Measurements from ENCODE around the gene BTBD9. TPM values are rescaled to one million over a fixed set of nuclear protein-coding genes. Genes with fewer than 3 reads are reported as not detected.

Gene BTBD9
- total and polyA plus RNA-seq, 9 of the 15 experiments (the other 6 are each of a cell fraction or from before 2014, with no cell fraction given), result 0.08 to 1.6 (median 0.58) TPM

- DNase-seq (ENCODE audit: extremely low read depth in 1 of 4, low spot score in 3 of 4) (no peak), ATAC-seq (no peak), FAIRE-seq (no peak)
- H2AFZ ChIP-seq (ENCODE audit: low read depth, low read length), result no peak overlapping the region
- no peak overlapping the region for H3K4me3 ChIP-seq
- CTCF ChIA-PET (ENCODE audit: low intra/inter-chr PET ratio), result no interaction called here
- H3K4me2 ChIP-seq (ENCODE audit: insufficient read depth, low read length), result no peak overlapping the region
- H3K9me3 ChIP-seq (replicated peaks; ENCODE audit: control insufficient read depth, insufficient read depth, low read depth, low read length), result no peaks in the 10 kb centered on the region
- intact Hi-C loops (cut with micrococcal nuclease) (loop anchor here (5.0 to 10.0 kb wide), 2 partner anchors 77 to 471 kb away; no protein-coding TSS in a partner anchor), in situ Hi-C loops (cut with MboI) (loop anchor here (25.0 kb wide), 3 partner anchors 783 to 1483 kb away; partner anchors contain the start of genes FGD2 and RNF8)
- no peak for TF ChIP-seq FOXO4 (CRISPR knock-in tag; IDR thresholded peaks at IDR 0.05)
- no peak for TF ChIP-seq CREM (IDR thresholded peaks at IDR 0.05; ENCODE audit: low read depth)
- TF ChIP-seq KHSRP (IDR thresholded peaks at IDR 0.05), result no peak
- no peak for TF ChIP-seq GMEB1 (CRISPR knock-in tag; IDR thresholded peaks at IDR 0.05)
- TF ChIP-seq ZNF143 (CRISPR knock-in tag; IDR thresholded peaks at IDR 0.05), result no peak
- TF ChIP-seq UBTF (IDR thresholded peaks at IDR 0.05; ENCODE audit: borderline replicate concordance in 1 of 2, low read depth in 2 of 2, low read length in 2 of 2), result no peak
- no peak for TF ChIP-seq RAD51 (IDR thresholded peaks at IDR 0.05; ENCODE audit: borderline replicate concordance, low read depth)
- TF ChIP-seq POLR2G (IDR thresholded peaks at IDR 0.05; ENCODE audit: low read depth, low read length), result no peak
- TF ChIP-seq EGR1 (conservative IDR thresholded peaks at IDR 0.05), result no peak
- no peak for TF ChIP-seq ZNF398 (CRISPR knock-in tag; IDR thresholded peaks at IDR 0.05)
- POLR2A ChIA-PET, result no interaction called here
- no peak overlapping the region for H3K27ac ChIP-seq (ENCODE audit: extremely low read depth, low read depth, low read length)
- H3K4me1 ChIP-seq (replicated peaks in 1 of 2; ENCODE audit: control insufficient read depth in 2 of 2, insufficient read depth in 2 of 2, low read length in 2 of 2), result no peaks in the 10 kb centered on the region
- no peak overlapping the region for H3K9ac ChIP-seq (ENCODE audit: insufficient read depth in 1 of 2, low read depth in 2 of 2, low read length in 2 of 2)
- WGBS (ENCODE audit: insufficient coverage, low coverage, missing lambda C conversion rate), result 0% methylated on average over 5 of the region's 5 CpGs
- no TSS peak for BruUV-seq (replicated peaks)
- no peaks in the 10 kb centered on the region for H4K20me1 ChIP-seq (replicated peaks; ENCODE audit: control insufficient read depth, insufficient read depth, low read length)
- no peaks in the 10 kb centered on the region for H3K79me2 ChIP-seq (ENCODE audit: control insufficient read depth, insufficient read depth, low read length)
- H3K9me1 ChIP-seq (ENCODE audit: control insufficient read depth, insufficient read depth, low read length), result no peaks in the 10 kb centered on the region
- peaks cover 0 to under 1% of the 10 kb centered on the region in 2 experiments; a peak in 1 of 5 replicates for H3K27me3 ChIP-seq (ENCODE audit: control insufficient read depth in 2 of 2, insufficient read depth in 2 of 2, low read length in 2 of 2)
- no peaks in the 10 kb centered on the region for H3K36me3 ChIP-seq (ENCODE audit: control insufficient read depth, insufficient read depth, low read length)
Observed at GRCh38 chr6:38495518-38495917, 144.2 kb downstream of the BTBD9 start.
